Transverse colon (tissue), 4 donors: ENCODE measurements around the gene EML5. TPM values are rescaled to one million over a fixed set of nuclear protein-coding genes. Genes with fewer than 3 reads are reported as not detected.
"Not testable (repeated sequence)": the region's sequence is repeated elsewhere in the genome, so short reads cannot be mapped to it uniquely, and the experiment has no call there.

Experiments used
- DNase-seq: peaks from one replicate; pipeline ENCODE4 v3.0.0-alpha.2; 2019
- H3K27ac ChIP-seq, 4 donors: fragments of 200-600 bp; sonication (generic); 2 replicates each; pipeline ENCODE4 v1.5.1; 2016 to 2018; ENCODE audit warnings: inconsistent platforms in 4 of 4
- H3K27me3 ChIP-seq: fragments of 200-600 bp; sonication (generic); 2 replicates; pipeline ENCODE4 v1.5.1; 2017; ENCODE audit warnings: inconsistent platforms
- H3K36me3 ChIP-seq, 4 donors: fragments of 200-600 bp; sonication (generic); 2 replicates each; pipeline ENCODE4 v1.5.1; 2017 to 2019; ENCODE audit warnings: inconsistent platforms in 4 of 4
- H3K4me1 ChIP-seq, 4 donors: fragments of 200-600 bp; sonication (generic); 2 replicates each; pipeline ENCODE4 v1.5.1; 2017 to 2020; ENCODE audit warnings: inconsistent platforms in 4 of 4
- H3K4me3 ChIP-seq, 4 donors: fragments of 200-600 bp; sonication (generic); 1 replicate in 1 of 4; 2 replicates in 3 of 4; pipeline versions ENCODE4 v1.5.1 to v1.6.1; 2017 to 2019; ENCODE audit warnings: inconsistent platforms in 4 of 4
- H3K9me3 ChIP-seq, 2 donors: fragments of 200-600 bp; sonication (generic); 2 replicates each; pipeline ENCODE4 v1.5.1; 2017 to 2019; ENCODE audit warnings: inconsistent platforms in 2 of 2
- EP300 ChIP-seq: sonication (generic); formaldehyde crosslinking; IDR thresholded peaks from one replicate; pipeline ENCODE4 v1.6.1; 2017; ENCODE audit warnings: antibody characterized with exemption, low read depth
- POLR2A ChIP-seq: fragments of 450-650 bp; IDR thresholded peaks from one replicate; pipeline ENCODE4 v1.6.1; 2016; ENCODE audit warnings: antibody characterized with exemption, mild to moderate bottlenecking, moderate library complexity
- POLR2AphosphoS5 ChIP-seq, 3 donors: sonication (generic); formaldehyde crosslinking; IDR thresholded peaks; one replicate each; pipeline ENCODE4 v1.6.1; 2016; ENCODE audit warnings: antibody characterized with exemption in 3 of 3
- WGBS, 2 donors: methylation state at CpG; one replicate each; pipeline ENCODE4 v1.1.5; 2018; ENCODE audit warnings: low coverage in 1 of 2; 5-methylcytosine and 5-hydroxymethylcytosine counted together
- in situ Hi-C, 4 donors: fragments of 200-750 bp; cut with MboI; loops; one replicate each; pipeline versions ENCODE4 v1.15.0 to v1.15.1; 2017; ENCODE audit warnings: low sequenced_read_pairs in 3 of 4, low pct_ligation_motif_present in 1 of 4, low pct_unique_long_range_greater_than_20kb in 1 of 4
- intact Hi-C: fragments of 100-400 bp; cut with DNase I; formaldehyde crosslinking; loops from one replicate; pipeline ENCODE4 v1.15.1; 2023; ENCODE audit warnings: low total_unique reads
- total RNA-seq, 4 donors: library from RNA; depleted of rRNA; stranded (reverse); fragments of >200 nt; gene quantifications; one replicate each; pipeline ENCODE4 v1.1.0, GENCODE V29; 2016
- TF ChIP-seq, protein P1 (sequence below), 5 experiments: fragments of 200-600 bp in 3 of 5; fragments of 450-650 bp in 2 of 5; sonication (generic) in 3 of 5; IDR thresholded peaks; 1 replicate in 2 of 5; 2 replicates in 3 of 5; pipeline ENCODE4 v1.5.1; 2016 to 2017; ENCODE audit warnings: antibody characterized with exemption in 5 of 5, inconsistent platforms in 3 of 5, mild to moderate bottlenecking in 2 of 5, moderate library complexity in 1 of 5

EML5 gene
- total RNA-seq, 4 donors from 2014 or later: 0.20 to 4.9 (median 1.7) TPM

DNA sequence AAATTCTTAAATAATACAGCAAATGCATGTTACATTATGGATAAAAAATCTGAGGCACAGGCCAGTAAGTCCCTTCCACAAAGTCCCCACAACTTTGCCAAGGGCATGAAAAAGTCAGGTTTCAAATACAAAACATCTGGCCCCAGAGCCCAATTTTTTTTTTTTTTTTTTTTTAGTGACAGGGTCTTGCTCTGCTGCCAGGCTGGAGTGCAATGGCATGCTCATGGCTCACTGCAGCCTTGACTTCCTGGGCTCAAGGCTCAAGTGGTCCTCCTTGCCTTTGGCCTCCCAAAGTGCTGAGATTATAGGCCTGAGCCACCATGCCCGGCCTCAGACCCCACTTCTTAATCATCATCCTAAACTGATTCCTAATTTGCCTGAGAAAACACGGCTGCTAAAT lies 28.6 kb upstream of the EML5 start:
- Histone ChIP-seq H3K9me3 (no peaks in the 10 kb centered on the region), H3K4me1 (peaks cover 0 to 15% (median 9%) of the 10 kb centered on the region in 4 donors), H3K4me3 (no peak overlapping the region), H3K27me3 (no peaks in the 10 kb centered on the region), H3K27ac (no peak overlapping the region), H3K36me3 (no peaks in the 10 kb centered on the region)
- in situ Hi-C loops (no loop called here), intact Hi-C loops (no loop called here)
- no peak for TF ChIP-seq POLR2A
- no peak for TF ChIP-seq EP300
- TF ChIP-seq, protein P1, sequence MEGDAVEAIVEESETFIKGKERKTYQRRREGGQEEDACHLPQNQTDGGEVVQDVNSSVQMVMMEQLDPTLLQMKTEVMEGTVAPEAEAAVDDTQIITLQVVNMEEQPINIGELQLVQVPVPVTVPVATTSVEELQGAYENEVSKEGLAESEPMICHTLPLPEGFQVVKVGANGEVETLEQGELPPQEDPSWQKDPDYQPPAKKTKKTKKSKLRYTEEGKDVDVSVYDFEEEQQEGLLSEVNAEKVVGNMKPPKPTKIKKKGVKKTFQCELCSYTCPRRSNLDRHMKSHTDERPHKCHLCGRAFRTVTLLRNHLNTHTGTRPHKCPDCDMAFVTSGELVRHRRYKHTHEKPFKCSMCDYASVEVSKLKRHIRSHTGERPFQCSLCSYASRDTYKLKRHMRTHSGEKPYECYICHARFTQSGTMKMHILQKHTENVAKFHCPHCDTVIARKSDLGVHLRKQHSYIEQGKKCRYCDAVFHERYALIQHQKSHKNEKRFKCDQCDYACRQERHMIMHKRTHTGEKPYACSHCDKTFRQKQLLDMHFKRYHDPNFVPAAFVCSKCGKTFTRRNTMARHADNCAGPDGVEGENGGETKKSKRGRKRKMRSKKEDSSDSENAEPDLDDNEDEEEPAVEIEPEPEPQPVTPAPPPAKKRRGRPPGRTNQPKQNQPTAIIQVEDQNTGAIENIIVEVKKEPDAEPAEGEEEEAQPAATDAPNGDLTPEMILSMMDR (IDR thresholded peaks at IDR 0.05): no peak
- TF ChIP-seq POLR2AphosphoS5 (IDR thresholded peaks at IDR 0.05): no peak
- 79 to 86% methylated on average over 2 of the region's 2 CpGs for WGBS, 2 donors
- DNase-seq: no peak

GRCh38 chr14:88819674-88820073 lies 26.9 kb upstream of the EML5 start:
- H3K27me3 ChIP-seq, H3K27ac ChIP-seq, H3K4me1 ChIP-seq, intact Hi-C loops, in situ Hi-C loops, H3K36me3 ChIP-seq, H3K4me3 ChIP-seq, DNase-seq, H3K9me3 ChIP-seq: not testable (repeated sequence)
- 60 to 70% methylated on average over 3 of the region's 3 CpGs for WGBS, 2 donors

DNA sequence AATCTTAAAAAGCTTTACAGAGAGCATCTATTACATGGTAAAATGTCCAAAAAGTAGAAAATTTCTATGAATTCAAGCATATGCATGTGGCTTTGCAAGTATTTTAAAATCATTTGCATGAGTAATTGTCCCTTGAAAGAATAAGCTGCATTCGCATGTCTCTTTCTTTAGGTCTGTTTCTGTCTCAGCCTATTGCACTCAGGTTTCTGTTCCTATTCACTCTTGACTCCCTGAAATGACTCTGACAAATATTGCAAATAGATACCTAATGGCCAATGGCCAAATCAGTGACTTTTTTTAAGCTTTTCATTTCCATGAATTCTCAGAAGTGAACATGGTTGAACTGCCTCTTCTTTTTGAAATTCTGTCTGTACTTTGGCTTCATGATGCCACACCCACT lies 25.3 kb upstream of the EML5 start:
- Histone ChIP-seq H3K27me3 (no peaks in the 10 kb centered on the region), H3K4me1 (no peaks in the 10 kb centered on the region), H3K36me3 (no peaks in the 10 kb centered on the region), H3K9me3 (no peaks in the 10 kb centered on the region), H3K27ac (no peak overlapping the region), H3K4me3 (no peak overlapping the region)
- TF ChIP-seq, protein P1 (IDR thresholded peaks at IDR 0.05): no peak
- TF ChIP-seq EP300 (no peak), POLR2AphosphoS5 (IDR thresholded peaks at IDR 0.05) (no peak), POLR2A (no peak)
- 81 to 100% methylated on average over 1 of the region's 1 CpG for WGBS, 2 donors
- in situ Hi-C loops: no loop called here
- intact Hi-C loops: no loop called here
- DNase-seq: no peak

GRCh38 chr14:88815980-88816379 lies 23.2 kb upstream of the EML5 start:
- H3K27me3 ChIP-seq: no peaks in the 10 kb centered on the region
- no peak for DNase-seq
- H3K27ac ChIP-seq: no peak overlapping the region
- in situ Hi-C loops (no loop called here), intact Hi-C loops (no loop called here)
- H3K9me3 ChIP-seq: no peaks in the 10 kb centered on the region
- no peaks in the 10 kb centered on the region for H3K36me3 ChIP-seq
- H3K4me1 ChIP-seq: no peaks in the 10 kb centered on the region
- 92 to 95% methylated on average over 2 to 4 of the region's 4 CpGs for WGBS, 2 donors
- H3K4me3 ChIP-seq: no peak overlapping the region
- TF ChIP-seq POLR2AphosphoS5 (IDR thresholded peaks at IDR 0.05) (no peak), EP300 (no peak), POLR2A (no peak)
- TF ChIP-seq, protein P1 (IDR thresholded peaks at IDR 0.05): no peak

- H3K4me1 ChIP-seq: no peaks in the 10 kb centered on the region
- no peaks in the 10 kb centered on the region for H3K9me3 ChIP-seq
- intact Hi-C loops (no loop called here), in situ Hi-C loops (no loop called here)
- H3K4me3 ChIP-seq: no peak overlapping the region
- no peak for TF ChIP-seq EP300
- no peak for TF ChIP-seq POLR2A
- TF ChIP-seq POLR2AphosphoS5 (IDR thresholded peaks at IDR 0.05): no peak
- TF ChIP-seq, protein P1 (IDR thresholded peaks at IDR 0.05): no peak
- H3K27me3 ChIP-seq: no peaks in the 10 kb centered on the region
- H3K27ac ChIP-seq: no peak overlapping the region
- no peak for DNase-seq
- no peaks in the 10 kb centered on the region for H3K36me3 ChIP-seq
These were observed 15.6 kb upstream of the EML5 start for GRCh38 chr14:88808359-88808758.
